PC-9 (cell line): ENCODE results near the gene SPON1. TPM values are rescaled to one million over a fixed set of nuclear protein-coding genes. Genes with fewer than 3 reads are reported as not detected.

Source experiments
- BruUV-seq: library from RNA; stranded (reverse); fragments of 400-500 nt; replicated peaks from 2 replicates; lab custom pipeline; 2021; lab: Mats Ljungman, UMichigan
- CTCF ChIA-PET: fragments of 300-600 bp; sonication (Branson Sonifier 250); formaldehyde crosslinking; loops from one replicate; lab custom pipeline; 2022; ENCODE audit warnings: antibody characterized with exemption; lab: Charles Lee
- POLR2A ChIA-PET: fragments of 300-600 bp; sonication (Branson Sonifier 250); formaldehyde crosslinking; loops from one replicate; lab custom pipeline; 2022; ENCODE audit warnings: antibody characterized with exemption; ENCODE audit not compliant: unreplicated experiment; lab: Charles Lee
- DNase-seq, 2 experiments: peaks; one replicate each; pipeline versions ENCODE4 v3.0.0 to v3.0.0-alpha.2; 2015 to 2022; ENCODE audit warnings: mixed read lengths in 1 of 2
- H2AFZ ChIP-seq: fragments of 200-600 bp; sonication (generic); 2 replicates; pipeline ENCODE4 v1.8.1; 2017; ENCODE audit warnings: antibody characterized with exemption
- H3F3A ChIP-seq: fragments of 200-600 bp; sonication (generic); 2 replicates; pipeline ENCODE4 v1.8.1; 2017; ENCODE audit warnings: antibody characterized with exemption, mild to moderate bottlenecking, low read depth; ENCODE audit not compliant: insufficient read depth
- H3K27ac ChIP-seq: fragments of 200-600 bp; sonication (generic); 2 replicates; pipeline ENCODE4 v1.6.1; 2016; ENCODE audit warnings: mixed run types
- H3K27me3 ChIP-seq: fragments of 200-600 bp; sonication (generic); 2 replicates; pipeline ENCODE4 v1.6.1; 2016; ENCODE audit warnings: low read depth, mixed run types; ENCODE audit not compliant: insufficient read depth
- H3K36me3 ChIP-seq: fragments of 200-600 bp; sonication (generic); 2 replicates; pipeline ENCODE4 v1.6.1; 2016; ENCODE audit warnings: low read depth, mixed run types
- H3K4me1 ChIP-seq: fragments of 200-600 bp; sonication (generic); replicated peaks from 2 replicates; pipeline ENCODE4 v1.6.1; 2016; ENCODE audit warnings: mixed run types; ENCODE audit not compliant: insufficient read depth
- H3K4me2 ChIP-seq: fragments of 200-600 bp; sonication (generic); 2 replicates; pipeline ENCODE4 v1.6.1; 2017; ENCODE audit warnings: mixed run types
- H3K4me3 ChIP-seq: fragments of 200-600 bp; sonication (generic); 2 replicates; pipeline ENCODE4 v1.6.1; 2016; ENCODE audit warnings: mixed run types
- H3K79me2 ChIP-seq: fragments of 200-600 bp; sonication (generic); 2 replicates; pipeline ENCODE4 v1.6.1; 2017; ENCODE audit warnings: low read depth, mixed run types
- H3K9me2 ChIP-seq: fragments of 200-600 bp; sonication (generic); 2 replicates; pipeline ENCODE4 v1.8.1; 2017; ENCODE audit warnings: mild to moderate bottlenecking; ENCODE audit not compliant: insufficient read depth
- H3K9me3 ChIP-seq: fragments of 200-600 bp; sonication (generic); 2 replicates; pipeline ENCODE4 v1.8.1; 2016; ENCODE audit warnings: low read depth; ENCODE audit not compliant: insufficient read depth
- H4K20me1 ChIP-seq: fragments of 200-600 bp; sonication (generic); 2 replicates; pipeline ENCODE4 v1.8.1; 2017; ENCODE audit not compliant: insufficient read depth
- EZH2 ChIP-seq: fragments of 200-600 bp; sonication (generic); IDR thresholded peaks from 2 replicates; pipeline ENCODE4 v1.8.0; 2017; ENCODE audit warnings: antibody characterized with exemption, low read depth
- intact Hi-C: fragments of 100-400 bp; cut with micrococcal nuclease; formaldehyde crosslinking; loops from one replicate; pipeline ENCODE4 v1.10.0; 2022; ENCODE audit not compliant: unreplicated experiment
- total RNA-seq: library from RNA; stranded (reverse); gene quantifications from 2 replicates; pipeline ENCODE4 v1.2.3, GENCODE V29; 2021
- TF ChIP-seq, protein P1 (sequence below): fragments of 200-600 bp; sonication (generic); conservative IDR thresholded peaks from 2 replicates; pipeline ENCODE4 v1.6.1; 2017; ENCODE audit warnings: mixed run types, antibody characterized with exemption, mild to moderate bottlenecking, moderate library complexity

SPON1 gene
- total RNA-seq, 1 experiment from 2014 or later = 0.70 TPM

DNA sequence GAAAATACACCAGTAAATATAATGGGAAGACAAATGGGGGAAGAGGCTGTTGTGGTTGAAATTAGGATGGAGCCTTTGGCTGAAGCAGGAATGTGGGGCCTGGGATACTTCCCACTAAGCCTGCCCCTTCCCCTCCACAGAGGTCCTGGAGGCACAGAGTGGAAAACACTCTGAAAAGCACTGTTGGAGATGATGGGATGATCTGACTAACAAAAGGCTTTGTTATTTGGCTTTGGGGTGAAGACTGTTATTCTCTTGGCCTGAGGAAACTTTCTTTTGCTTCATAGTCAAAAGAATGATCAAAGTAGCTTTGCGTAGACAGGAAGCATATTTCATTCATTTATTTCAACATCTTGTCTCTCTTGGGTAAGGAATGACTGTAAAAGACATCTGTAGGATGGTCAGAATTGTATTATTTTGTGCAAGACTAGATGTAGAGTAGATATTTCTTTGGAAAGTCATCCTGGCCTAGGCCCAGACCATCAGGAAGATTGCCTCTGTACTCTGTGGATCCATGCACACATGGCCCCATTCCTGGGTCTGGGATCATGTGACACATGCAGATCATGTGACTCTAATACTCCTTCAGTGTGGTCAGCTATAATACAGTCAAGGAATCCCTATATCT, 111.4 kb downstream of the SPON1 start:
- Histone ChIP-seq H3K27me3 (no peaks in the 10 kb centered on the region), H3K9me2 (no peaks in the 10 kb centered on the region), H2AFZ (no peak overlapping the region), H3K9me3 (no peaks in the 10 kb centered on the region), H3K4me1 (no peaks in the 10 kb centered on the region), H3K4me3 (no peak overlapping the region), H4K20me1 (no peaks in the 10 kb centered on the region), H3K4me2 (no peak overlapping the region), H3K79me2 (no peaks in the 10 kb centered on the region), H3K36me3 (no peaks in the 10 kb centered on the region), H3F3A (no peaks in the 10 kb centered on the region), H3K27ac (no peak overlapping the region)
- TF ChIP-seq EZH2 = no peak
- TF ChIP-seq, protein P1, sequence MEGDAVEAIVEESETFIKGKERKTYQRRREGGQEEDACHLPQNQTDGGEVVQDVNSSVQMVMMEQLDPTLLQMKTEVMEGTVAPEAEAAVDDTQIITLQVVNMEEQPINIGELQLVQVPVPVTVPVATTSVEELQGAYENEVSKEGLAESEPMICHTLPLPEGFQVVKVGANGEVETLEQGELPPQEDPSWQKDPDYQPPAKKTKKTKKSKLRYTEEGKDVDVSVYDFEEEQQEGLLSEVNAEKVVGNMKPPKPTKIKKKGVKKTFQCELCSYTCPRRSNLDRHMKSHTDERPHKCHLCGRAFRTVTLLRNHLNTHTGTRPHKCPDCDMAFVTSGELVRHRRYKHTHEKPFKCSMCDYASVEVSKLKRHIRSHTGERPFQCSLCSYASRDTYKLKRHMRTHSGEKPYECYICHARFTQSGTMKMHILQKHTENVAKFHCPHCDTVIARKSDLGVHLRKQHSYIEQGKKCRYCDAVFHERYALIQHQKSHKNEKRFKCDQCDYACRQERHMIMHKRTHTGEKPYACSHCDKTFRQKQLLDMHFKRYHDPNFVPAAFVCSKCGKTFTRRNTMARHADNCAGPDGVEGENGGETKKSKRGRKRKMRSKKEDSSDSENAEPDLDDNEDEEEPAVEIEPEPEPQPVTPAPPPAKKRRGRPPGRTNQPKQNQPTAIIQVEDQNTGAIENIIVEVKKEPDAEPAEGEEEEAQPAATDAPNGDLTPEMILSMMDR = no peak
- ChIA-PET CTCF (no interaction called here), POLR2A (no interaction called here)
- intact Hi-C loops = no loop called here
- BruUV-seq = no TSS peak
- no peak for DNase-seq

DNA sequence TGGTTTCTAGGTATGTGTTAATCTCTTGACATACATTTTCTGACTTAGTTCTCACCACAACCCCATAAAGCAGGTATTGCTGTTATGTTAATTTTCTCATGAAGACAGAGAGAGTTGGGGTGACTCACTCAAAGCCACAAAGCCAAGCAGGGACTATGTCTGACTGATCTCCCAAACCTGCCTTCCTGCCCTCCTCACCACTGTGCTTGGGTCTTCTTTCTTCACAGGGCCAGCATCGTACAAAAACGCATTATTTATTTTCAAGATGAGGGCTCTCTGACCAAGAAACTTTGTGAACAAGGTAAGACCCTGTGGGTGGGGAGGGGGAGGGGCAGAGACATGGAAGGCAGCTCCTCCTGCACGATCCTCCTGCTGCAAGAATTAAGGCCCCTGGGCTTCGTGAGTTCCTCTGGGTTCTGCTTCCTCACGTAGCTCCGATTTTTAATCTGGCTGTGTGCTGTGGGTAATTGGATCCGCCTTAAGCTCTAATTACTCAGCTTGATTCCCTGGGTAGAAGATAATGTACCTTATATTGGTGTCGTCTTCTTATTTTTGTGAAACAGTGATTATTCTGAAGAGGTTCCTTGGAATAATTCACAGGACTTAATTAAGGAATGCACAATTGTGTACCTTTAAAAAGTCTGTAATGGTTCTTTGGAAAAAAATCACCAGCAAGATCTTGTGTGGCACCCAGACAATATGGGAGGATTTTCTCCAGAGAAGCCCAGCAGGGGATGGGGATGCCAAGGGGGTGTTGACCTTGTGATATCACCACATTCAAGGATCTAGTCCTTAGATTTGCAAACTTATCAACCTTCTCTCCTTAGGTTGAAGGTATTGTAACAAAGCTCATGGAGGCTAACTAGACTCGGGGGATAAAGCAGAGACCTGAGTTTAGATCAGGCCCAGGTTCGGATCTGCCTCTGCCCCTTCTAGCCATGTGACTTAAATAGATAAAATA, 112.9 kb downstream of the SPON1 start:
- intact Hi-C loops = no loop called here
- no peak overlapping the region for H3K4me3 ChIP-seq
- BruUV-seq = no TSS peak

DNA sequence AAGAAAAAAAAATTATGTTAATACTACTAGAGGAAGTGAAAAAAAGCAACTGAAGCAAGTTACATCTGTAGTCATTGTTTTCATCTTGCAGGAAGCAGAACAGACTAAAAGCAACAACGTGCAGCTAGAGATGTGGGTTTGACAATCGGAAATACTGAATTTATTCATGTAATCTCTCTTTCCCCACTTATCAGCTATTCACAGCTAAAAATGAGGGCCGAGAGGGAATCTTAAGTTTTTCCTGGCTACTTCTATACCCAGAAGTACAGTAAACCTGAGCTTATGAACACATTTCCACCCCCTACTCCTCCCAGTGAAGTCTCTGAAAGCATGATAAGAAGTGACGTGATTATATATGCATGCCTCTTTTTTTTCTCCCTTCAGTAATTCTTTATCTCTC, 116.5 kb downstream of the SPON1 start:
- Histone ChIP-seq H3K9me3 (no peaks in the 10 kb centered on the region), H3K27ac (no peak overlapping the region), H2AFZ (no peak overlapping the region), H3K36me3 (no peaks in the 10 kb centered on the region), H4K20me1 (no peaks in the 10 kb centered on the region), H3K9me2 (no peaks in the 10 kb centered on the region), H3K4me1 (no peaks in the 10 kb centered on the region), H3F3A (no peaks in the 10 kb centered on the region), H3K79me2 (no peaks in the 10 kb centered on the region), H3K27me3 (no peaks in the 10 kb centered on the region), H3K4me3 (no peak overlapping the region), H3K4me2 (no peak overlapping the region)
- ChIA-PET POLR2A (no interaction called here), CTCF (no interaction called here)
- TF ChIP-seq, protein P1 = no peak
- no peak for TF ChIP-seq EZH2
- DNase-seq = no peak
- intact Hi-C loops = no loop called here
- no TSS peak for BruUV-seq

More for the DNA sequence above, 112.9 kb downstream of the SPON1 start:
- H3K79me2 ChIP-seq = no peaks in the 10 kb centered on the region
- no peaks in the 10 kb centered on the region for H3K36me3 ChIP-seq
- H3K9me2 ChIP-seq = no peaks in the 10 kb centered on the region
- no peak overlapping the region for H3K4me2 ChIP-seq
- DNase-seq = peak in 1 of 2 experiments; percentile 47
- no peaks in the 10 kb centered on the region for H3K9me3 ChIP-seq
- TF ChIP-seq, protein P1 = no peak
- no peak for TF ChIP-seq EZH2
- no peaks in the 10 kb centered on the region for H3K4me1 ChIP-seq
- ChIA-PET POLR2A (no interaction called here), CTCF (no interaction called here)
- no peak overlapping the region for H3K27ac ChIP-seq
- no peaks in the 10 kb centered on the region for H3F3A ChIP-seq
- H4K20me1 ChIP-seq = no peaks in the 10 kb centered on the region
- H3K27me3 ChIP-seq = no peaks in the 10 kb centered on the region
- no peak overlapping the region for H2AFZ ChIP-seq
